H1 (cell line): ENCODE data around the gene C1RL. TPM values are rescaled to one million over a fixed set of nuclear protein-coding genes. Genes with fewer than 3 reads are reported as not detected.

Source experiments
- CTCF ChIA-PET: fragments of 300-600 bp; sonication (Branson Sonifier 250); formaldehyde crosslinking; loops from one replicate; lab custom pipeline; 2021; ENCODE audit not compliant: partially characterized antibody; lab: Charles Lee
- POLR2A ChIA-PET: fragments of 300-600 bp; sonication (Branson Sonifier 250); formaldehyde crosslinking; loops from one replicate; lab custom pipeline; 2021; ENCODE audit warnings: inconsistent platforms; ENCODE audit not compliant: partially characterized antibody; lab: Charles Lee
- DNase-seq, 2 experiments: peaks; one replicate each; pipeline versions ENCODE4 v3.0.0 to v3.0.0-alpha.2; 2010 to 2022; ENCODE audit warnings: low spot score in 2 of 2, low read depth in 1 of 2, mixed read lengths in 1 of 2
- FAIRE-seq: peaks from 2 replicates; lab custom pipeline; 2011; peaks lifted over from hg19 to GRCh38; lab: Jason Lieb, UNC
- H2AFZ ChIP-seq: 2 replicates; pipeline ENCODE4 v1.8.1; 2012; ENCODE audit warnings: low read length, inconsistent platforms
- H2AK5ac ChIP-seq: 2 replicates; pipeline ENCODE4 v1.6.1; 2013; ENCODE audit warnings: low read depth, low read length
- H2BK120ac ChIP-seq: replicated peaks from 2 replicates; pipeline ENCODE3; 2013; ENCODE audit warnings: low read depth, low read length, inconsistent platforms
- H2BK12ac ChIP-seq: 2 replicates; pipeline ENCODE4 v1.6.1; 2013; ENCODE audit warnings: low read depth, low read length
- H2BK15ac ChIP-seq: 2 replicates; pipeline ENCODE4 v1.6.1; 2013; ENCODE audit warnings: low read length
- H2BK20ac ChIP-seq: 2 replicates; pipeline ENCODE4 v1.6.1; 2013; ENCODE audit warnings: low read length
- H2BK5ac ChIP-seq: 2 replicates; pipeline ENCODE4 v1.6.1; 2013; ENCODE audit warnings: low read depth, low read length
- H3K14ac ChIP-seq: 2 replicates; pipeline ENCODE4 v1.6.1; 2013; ENCODE audit warnings: inconsistent platforms; ENCODE audit not compliant: insufficient read length
- H3K18ac ChIP-seq: 2 replicates; pipeline ENCODE4 v1.6.1; 2013; ENCODE audit warnings: low read length; ENCODE audit errors: extremely low read depth
- H3K23ac ChIP-seq: 2 replicates; pipeline ENCODE4 v1.6.1; 2013; ENCODE audit warnings: inconsistent platforms; ENCODE audit not compliant: insufficient read length
- H3K23me2 ChIP-seq: 2 replicates; pipeline ENCODE4 v1.6.1; 2013; ENCODE audit warnings: low read depth, low read length
- H3K27ac ChIP-seq: 2 replicates; pipeline ENCODE4 v1.6.1; 2011; ENCODE audit warnings: low read depth, low read length, inconsistent platforms
- H3K27me3 ChIP-seq, 4 experiments: replicated peaks in 1 of 4; 1 replicate in 1 of 4; 2 replicates in 3 of 4; pipeline versions ENCODE4 v1.6.1 to v1.8.1; 2011 to 2013; ENCODE audit warnings: low read length in 3 of 4, mild to moderate bottlenecking in 3 of 4, inconsistent platforms in 2 of 4, mixed read lengths in 2 of 4, moderate library complexity in 1 of 4; ENCODE audit not compliant: control insufficient read depth in 3 of 4, insufficient read depth in 3 of 4; ENCODE audit errors: extremely low read depth in 1 of 4
- H3K36me3 ChIP-seq, 4 experiments: 2 replicates each; pipeline versions ENCODE4 v1.6.1 to v1.8.1; 2011 to 2013; ENCODE audit warnings: mild to moderate bottlenecking in 4 of 4, low read length in 3 of 4, moderate library complexity in 2 of 4, control low read depth in 1 of 4, inconsistent platforms in 1 of 4; ENCODE audit not compliant: insufficient read depth in 4 of 4, control insufficient read depth in 2 of 4
- H3K4ac ChIP-seq: replicated peaks from 2 replicates; pipeline ENCODE3; 2013; ENCODE audit warnings: low read length, low read depth, mixed read lengths, inconsistent platforms; ENCODE audit not compliant: insufficient read length
- H3K4me1 ChIP-seq, 4 experiments: replicated peaks in 1 of 4; 1 replicate in 1 of 4; 2 replicates in 3 of 4; pipeline versions ENCODE4 v1.6.1 to v1.8.1; 2011 to 2013; ENCODE audit warnings: low read length in 3 of 4, inconsistent platforms in 2 of 4, mixed read lengths in 1 of 4; ENCODE audit not compliant: insufficient read depth in 4 of 4, control insufficient read depth in 3 of 4
- H3K4me2 ChIP-seq, 2 experiments: 2 replicates each; pipeline versions ENCODE4 v1.6.1 to v1.8.1; 2011 to 2013; ENCODE audit warnings: low read depth in 2 of 2, low read length in 2 of 2, control low read depth in 1 of 2, inconsistent platforms in 1 of 2, mild to moderate bottlenecking in 1 of 2; ENCODE audit not compliant: insufficient read depth in 1 of 2
- H3K4me3 ChIP-seq, 4 experiments: fragments of 200-600, 300-600 bp in 1 of 4; sonication (generic), shearing (Covaris generic), sonication (Bioruptor Twin) in 1 of 4; 2 replicates each; pipeline versions ENCODE4 v1.5.1 to v1.8.1; 2011 to 2016; ENCODE audit warnings: low read length in 4 of 4, low read depth in 3 of 4, control low read depth in 2 of 4, inconsistent platforms in 2 of 4, mild to moderate bottlenecking in 2 of 4, mixed read lengths in 1 of 4, moderate library complexity in 1 of 4; ENCODE audit not compliant: insufficient read depth in 2 of 4; ENCODE audit errors: extremely low read depth in 1 of 4
- H3K56ac ChIP-seq: replicated peaks from 2 replicates; pipeline ENCODE3; 2013; ENCODE audit warnings: low read depth, mild to moderate bottlenecking, mixed read lengths, low read length, inconsistent platforms; ENCODE audit not compliant: insufficient read length
- H3K79me1 ChIP-seq: 2 replicates; pipeline ENCODE4 v1.6.1; 2013; ENCODE audit warnings: low read depth, low read length, control low read depth
- H3K79me2 ChIP-seq, 2 experiments: 2 replicates each; pipeline versions ENCODE4 v1.6.1 to v1.8.1; 2012 to 2013; ENCODE audit warnings: low read length in 2 of 2, mild to moderate bottlenecking in 2 of 2, inconsistent platforms in 1 of 2; ENCODE audit not compliant: insufficient read depth in 2 of 2, control insufficient read depth in 1 of 2
- H3K9ac ChIP-seq, 4 experiments: replicated peaks in 1 of 4; 1 replicate in 1 of 4; 2 replicates in 3 of 4; pipeline versions ENCODE4 v1.6.1 to v1.8.1; 2011 to 2013; ENCODE audit warnings: low read depth in 3 of 4, low read length in 3 of 4, control low read depth in 2 of 4, mild to moderate bottlenecking in 2 of 4, moderate library complexity in 2 of 4, inconsistent platforms in 1 of 4; ENCODE audit errors: extremely low read depth in 1 of 4
- H3K9me3 ChIP-seq, 2 experiments: 2 replicates each; pipeline versions ENCODE4 v1.6.1 to v1.8.1; 2012 to 2013; ENCODE audit warnings: mild to moderate bottlenecking in 2 of 2, moderate library complexity in 2 of 2, control low read depth in 1 of 2, inconsistent platforms in 1 of 2, low read depth in 1 of 2, low read length in 1 of 2, mixed read lengths in 1 of 2; ENCODE audit not compliant: insufficient read depth in 2 of 2
- H4K20me1 ChIP-seq, 2 experiments: replicated peaks in 1 of 2; 2 replicates each; pipeline versions ENCODE3 to v1.8.1; 2011 to 2013; ENCODE audit warnings: inconsistent platforms in 2 of 2, low read length in 2 of 2, mild to moderate bottlenecking in 1 of 2; ENCODE audit not compliant: insufficient read depth in 2 of 2, control insufficient read depth in 1 of 2
- H4K5ac ChIP-seq: 2 replicates; pipeline ENCODE4 v1.6.1; 2013; ENCODE audit warnings: low read length, low read depth, mixed read lengths, inconsistent platforms; ENCODE audit not compliant: insufficient read length
- H4K8ac ChIP-seq: 2 replicates; pipeline ENCODE4 v1.8.0; 2013; ENCODE audit warnings: mild to moderate bottlenecking, moderate library complexity, low read length, inconsistent platforms; ENCODE audit not compliant: insufficient read depth; ENCODE audit errors: extremely low read depth
- H4K91ac ChIP-seq: replicated peaks from 2 replicates; pipeline ENCODE3; 2013; ENCODE audit warnings: low read length, mixed read lengths, inconsistent platforms; ENCODE audit not compliant: insufficient read length
- ATF2 ChIP-seq: IDR thresholded peaks from 2 replicates; pipeline ENCODE4 v1.6.1; 2012; ENCODE audit warnings: low read length, inconsistent platforms
- CTBP2 ChIP-seq: IDR thresholded peaks from 2 replicates; pipeline ENCODE4 v1.7.0; 2011; ENCODE audit warnings: borderline replicate concordance, mild to moderate bottlenecking, moderate library complexity, mixed read lengths, low read length; ENCODE audit not compliant: insufficient read depth, insufficient read length
- GABPA ChIP-seq: IDR thresholded peaks from 2 replicates; pipeline ENCODE4 v1.6.1; 2011; ENCODE audit warnings: mild to moderate bottlenecking, low read length, moderate library complexity, borderline replicate concordance; ENCODE audit not compliant: insufficient read depth
- JUN ChIP-seq: IDR thresholded peaks from 2 replicates; pipeline ENCODE4 v1.6.1; 2011; ENCODE audit warnings: low read depth, mild to moderate bottlenecking, improper control_type of control experiment, low read length
- RBBP5 ChIP-seq: IDR thresholded peaks from 2 replicates; pipeline ENCODE4 v1.7.1; 2012; ENCODE audit warnings: low read depth, mild to moderate bottlenecking, inconsistent platforms, low read length, moderate library complexity, borderline replicate concordance
- SAP30 ChIP-seq: fragments of 300-600 bp; sonication (generic); IDR thresholded peaks from 2 replicates; pipeline ENCODE4 v1.7.1; 2012; ENCODE audit warnings: low read length, moderate library complexity, mild to moderate bottlenecking, inconsistent platforms; ENCODE audit not compliant: insufficient read depth, insufficient replicate concordance
- WGBS, 2 experiments: shearing (Covaris generic) in 1 of 2; methylation state at CpG; one replicate each; pipeline versions ENCODE4 v1.1.6 to v1.1.7; 2013 to 2015; ENCODE audit warnings: low lambda C conversion rate in 2 of 2, mixed read lengths in 2 of 2, inconsistent platforms in 1 of 2, low coverage in 1 of 2, missing lambda C conversion rate in 1 of 2; ENCODE audit not compliant: insufficient replicate concordance in 2 of 2, insufficient coverage in 1 of 2, insufficient read length in 1 of 2; ENCODE audit errors: extremely low coverage in 1 of 2, missing lambda C conversion rate in 1 of 2; 5-methylcytosine and 5-hydroxymethylcytosine counted together
- polyA plus RNA-seq, 7 experiments: library from polyadenylated mRNA; depleted of rRNA in 3 of 7; stranded (reverse) in 5 of 7; unstranded in 2 of 7; fragments of >200 nt in 5 of 7; fragments of 200-250 nt in 2 of 7; gene quantifications; 1 replicate in 5 of 7; 2 replicates in 1 of 7; 4 replicates in 1 of 7; pipeline versions ENCODE4 v1.2.1 to v1.2.3, GENCODE V29; 2011 to 2013; ENCODE audit warnings: missing spikeins in 2 of 7, mixed read lengths in 2 of 7
- total RNA-seq: library from RNA; stranded (reverse); fragmentation: NEBNext Ultra II Directional; extraction: Animal tissue kit (Norgen Biotek cat#: 25700); gene quantifications from 2 replicates; pipeline ENCODE4 v1.2.1, GENCODE V29; 2021

Gene C1RL
- total and polyA plus RNA-seq, 2 of the 8 experiments (the other 6 are each of a cell fraction or from before 2014, with no cell fraction given), result 11.4 to 15.5 TPM

GRCh38 chr12:7128681-7129286 lies 19.8 kb upstream of the C1RL start, which contains the start of gene RBP5:
Gene RBP5 (minus strand): TSS chr12:7128889. CDS start chr12:7128775, 114 bp downstream.
- peak within 1 kb of the TSS; percentile 72 for H3K4ac ChIP-seq
- peak within 1 kb of the TSS; percentile 77 for H4K8ac ChIP-seq
- H3K4me3 ChIP-seq, result peak within 1 kb of the TSS; percentile 57 to 82 (median 72)
- ChIA-PET POLR2A (interaction anchor here (0.7 to 3.4 kb wide), 7 partner anchors 10 to 184 kb away, joined by 3 to 21 read pairs (median 7); partner anchors contain the start of genes C12orf57, C1RL and RNU7-1), CTCF (interaction anchor here (1.1 to 1.5 kb wide), 4 partner anchors 17 to 22 kb away, joined by 3 to 5 read pairs (median 4); no protein-coding TSS in a partner anchor)
- DNase-seq (no peak), FAIRE-seq (no peak)
- peak within 1 kb of the TSS; percentile 85; the same call in 1 of the 2 replicates for H2BK5ac ChIP-seq
- H3K79me2 ChIP-seq, result no peaks in the 10 kb centered on the region
- H3K56ac ChIP-seq, result no peak within 1 kb of the TSS
- H3K9me3 ChIP-seq, result no peaks in the 10 kb centered on the region
- peak within 1 kb of the TSS; percentile 87 for H3K18ac ChIP-seq
- peaks cover 0 to 1% (median 0%) of the 10 kb centered on the region in 4 experiments; a peak in 1 of 8 replicates for H3K36me3 ChIP-seq
- H4K20me1 ChIP-seq, result no peaks in the 10 kb centered on the region
- H3K23ac ChIP-seq, result no peak within 1 kb of the TSS
- H3K14ac ChIP-seq, result no peak within 1 kb of the TSS
- H2BK12ac ChIP-seq, result no peak within 1 kb of the TSS
- H4K5ac ChIP-seq, result peak within 1 kb of the TSS; percentile 69
- H3K4me2 ChIP-seq, result peak within 1 kb of the TSS; percentile 90 to 100
- peaks cover 2% of the 10 kb centered on the region; the same call in 1 of the 2 replicates for H3K79me1 ChIP-seq
- H4K91ac ChIP-seq, result peak within 1 kb of the TSS; percentile 71
- peak within 1 kb of the TSS; percentile 37; the same call in 1 of the 2 replicates for H2AFZ ChIP-seq
- peak within 1 kb of the TSS; percentile 92; the same call in 1 of the 2 replicates for H2BK15ac ChIP-seq
- H3K27ac ChIP-seq, result no peak within 1 kb of the TSS; the same call in 1 of the 2 replicates
- H3K23me2 ChIP-seq, result peaks cover 19% of the 10 kb centered on the region
- TF ChIP-seq RBBP5 (no peak), CTBP2 (no peak), GABPA (no peak), SAP30 (no peak), ATF2 (no peak), JUN (no peak)
- WGBS, 2 experiments, result 75% methylated on average over 6 of the region's 7 CpGs; no CpG with 5 or more reads in 1 of the 2 experiments
- H2BK120ac ChIP-seq, result no peak within 1 kb of the TSS
- H3K9ac ChIP-seq, result peak within 1 kb of the TSS in 2 of 4 experiments; percentile 38 to 42; a peak in 4 of 7 replicates
- H2AK5ac ChIP-seq, result peak within 1 kb of the TSS; percentile 55; the same call in 1 of the 2 replicates
- peak within 1 kb of the TSS; percentile 40; the same call in 1 of the 2 replicates for H2BK20ac ChIP-seq
- peaks cover 0 to 9% (median 5%) of the 10 kb centered on the region in 4 experiments; a peak in 5 of 7 replicates for H3K27me3 ChIP-seq
- H3K4me1 ChIP-seq, result peaks cover 0 to 18% (median 7%) of the 10 kb centered on the region in 4 experiments; a peak in 6 of 7 replicates
